ENCODE data around the gene SEMA5B. TPM values are rescaled to one million over a fixed set of nuclear protein-coding genes. Genes with fewer than 3 reads are reported as not detected.

The SEMA5B gene
- polyA plus RNA-seq, 3 donors from 2014 or later, result not detected

- DNase-seq, result no peak
- no peaks in the 10 kb centered on the region for H3K4me1 Mint-ChIP-seq
- peaks cover 0 to 2% (median 0%) of the 10 kb centered on the region in 6 donors for H3K9me3 Mint-ChIP-seq
- H3K4me3 Mint-ChIP-seq, result no peak overlapping the region
- no peaks in the 10 kb centered on the region for H3K36me3 Mint-ChIP-seq
- H3K27ac Mint-ChIP-seq, result no peak overlapping the region
- H3K27me3 Mint-ChIP-seq (ENCODE audit: low read depth in 3 of 3), result peaks cover 1 to 8% (median 8%) of the 10 kb centered on the region in 3 donors
These were observed 95.9 kb downstream of the SEMA5B start for GRCh38 chr3:122931636-122932035.

DNA sequence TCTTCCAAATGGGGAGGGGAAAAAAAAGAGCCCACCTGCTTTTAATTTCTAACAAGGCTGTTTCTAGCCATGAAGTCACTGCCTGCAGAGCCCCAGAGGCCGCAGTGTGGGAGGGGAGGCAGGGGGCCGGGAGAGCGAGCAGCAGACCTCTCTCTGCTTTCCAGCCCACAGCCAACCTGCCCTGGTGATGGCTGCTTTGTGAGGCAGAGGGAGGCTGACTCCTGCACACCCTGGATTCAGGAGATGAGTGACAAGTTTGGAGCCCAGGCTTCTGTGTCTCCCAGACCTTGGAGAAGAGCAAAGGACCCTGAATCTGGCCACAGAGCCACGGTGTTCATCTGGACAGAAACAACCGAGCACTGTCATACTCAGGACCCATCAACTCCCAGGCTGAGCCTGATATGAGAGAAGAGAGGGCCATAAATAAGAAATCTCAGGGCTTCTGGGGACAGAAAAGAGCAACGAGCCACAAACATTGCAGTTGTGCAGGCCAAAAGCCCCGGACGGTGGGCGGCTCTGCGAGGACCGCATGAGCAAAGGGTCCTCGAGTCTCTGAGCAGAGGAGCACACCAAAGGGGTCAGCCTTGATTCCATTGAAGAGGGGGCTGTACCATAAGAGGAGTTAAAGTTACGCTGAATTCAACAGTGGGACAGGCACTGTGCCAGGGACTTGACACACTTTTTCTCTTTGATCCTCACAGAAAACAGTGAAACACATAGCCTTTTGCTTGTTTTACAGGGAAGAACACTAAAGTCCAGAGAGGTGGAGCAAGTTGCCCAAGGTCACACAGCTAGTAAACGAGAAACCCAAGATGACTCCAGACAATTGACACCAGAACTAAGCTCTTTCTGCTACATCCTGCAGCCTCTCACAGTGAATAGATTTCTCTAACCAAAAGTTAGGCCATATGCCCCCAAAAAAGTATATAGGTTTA, 97.2 kb downstream of the SEMA5B start:
- Mint-ChIP-seq H3K9me3 (peaks cover 0 to 2% (median 0%) of the 10 kb centered on the region in 6 donors), H3K4me1 (no peaks in the 10 kb centered on the region), H3K4me3 (no peak overlapping the region), H3K27ac (no peak overlapping the region), H3K36me3 (no peaks in the 10 kb centered on the region), H3K27me3 (ENCODE audit: low read depth in 3 of 3) (peaks cover 1 to 8% (median 4%) of the 10 kb centered on the region in 3 donors)
- no peak for DNase-seq

DNA sequence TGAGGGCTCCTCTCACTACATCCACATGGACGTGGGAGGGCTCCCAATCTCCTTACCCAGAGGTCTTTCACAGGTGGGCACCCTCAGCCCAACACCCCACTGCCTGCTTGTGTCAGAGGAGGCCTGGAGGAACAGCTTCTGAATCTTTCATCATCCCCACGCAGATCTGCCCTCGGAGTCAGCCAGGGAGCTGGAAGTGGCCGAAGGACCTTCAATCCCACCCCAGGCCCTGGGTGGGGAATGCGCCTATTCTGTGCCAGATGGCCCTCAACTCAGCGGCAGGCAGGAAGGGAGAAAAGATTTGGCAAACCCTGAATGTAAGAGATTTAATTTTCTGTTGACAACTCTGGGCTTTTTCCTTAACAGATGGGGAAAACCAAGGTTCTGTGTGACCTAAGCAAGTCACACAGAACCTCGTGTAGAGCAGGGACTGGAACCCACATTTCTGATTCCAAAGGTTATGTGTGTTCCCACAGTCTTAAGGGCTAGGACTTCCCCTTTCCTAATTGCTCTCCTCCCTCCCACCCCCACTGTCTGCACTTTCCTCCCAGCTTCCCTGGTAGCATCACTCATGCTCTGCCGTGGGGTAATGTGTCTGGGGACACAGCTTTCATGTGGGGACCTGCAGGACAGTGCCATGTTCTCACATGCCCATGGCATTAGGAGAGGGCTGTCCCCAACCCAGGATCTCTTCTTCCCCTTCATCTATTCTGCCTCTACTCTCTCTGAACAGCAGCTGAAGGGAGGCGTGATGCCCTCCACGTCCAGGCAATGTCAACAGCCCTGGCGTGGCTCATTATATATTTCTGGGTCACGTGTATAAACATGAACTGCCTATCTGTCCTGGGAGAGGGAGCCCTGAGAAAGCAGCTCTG, 98.1 kb downstream of the SEMA5B start:
- H3K4me1 Mint-ChIP-seq, result no peaks in the 10 kb centered on the region
- DNase-seq, result no peak
- no peaks in the 10 kb centered on the region for H3K36me3 Mint-ChIP-seq
- no peak overlapping the region for H3K4me3 Mint-ChIP-seq
- peaks cover 1 to 8% (median 4%) of the 10 kb centered on the region in 3 donors for H3K27me3 Mint-ChIP-seq (ENCODE audit: low read depth in 3 of 3)
- H3K9me3 Mint-ChIP-seq, result peaks cover 0 to 2% (median 0%) of the 10 kb centered on the region in 6 donors
- H3K27ac Mint-ChIP-seq, result no peak overlapping the region

GRCh38 chr3:122928396-122929187, 99.0 kb downstream of the SEMA5B start:
- H3K36me3 Mint-ChIP-seq, result no peaks in the 10 kb centered on the region
- DNase-seq, result no peak
- H3K4me3 Mint-ChIP-seq, result no peak overlapping the region
- peaks cover 1 to 8% (median 4%) of the 10 kb centered on the region in 3 donors for H3K27me3 Mint-ChIP-seq (ENCODE audit: low read depth in 3 of 3)
- H3K27ac Mint-ChIP-seq, result no peak overlapping the region
- no peaks in the 10 kb centered on the region for H3K4me1 Mint-ChIP-seq
- peaks cover 0 to 2% (median 0%) of the 10 kb centered on the region in 6 donors for H3K9me3 Mint-ChIP-seq

DNA sequence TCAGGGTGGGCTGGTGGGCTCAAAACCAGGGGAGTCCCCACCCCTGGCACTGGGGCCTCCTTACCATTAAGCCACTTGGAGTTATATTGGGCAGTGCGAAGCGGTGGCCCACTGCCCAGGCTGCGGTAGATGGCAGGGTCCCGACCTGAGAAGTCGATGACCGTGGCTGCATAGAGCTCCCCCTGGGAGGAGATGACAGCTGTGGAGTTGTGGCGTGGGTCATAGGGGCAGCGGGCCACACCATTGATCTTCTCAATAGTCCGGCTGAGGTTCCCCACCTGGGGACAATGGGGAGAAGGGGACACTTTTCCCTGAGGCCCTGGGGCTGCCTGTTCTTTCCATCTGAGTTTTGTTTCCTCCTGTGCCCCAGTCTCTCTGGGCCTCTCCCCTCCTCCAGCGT, 99.8 kb downstream of the SEMA5B start:
- Mint-ChIP-seq H3K27ac (no peak overlapping the region), H3K27me3 (ENCODE audit: low read depth in 3 of 3) (peaks cover 1 to 7% (median 2%) of the 10 kb centered on the region in 3 donors)
- no peak for DNase-seq

GRCh38 chr3:122926811-122927210, 100.8 kb downstream of the SEMA5B start:
- no peak for DNase-seq
- no peak overlapping the region for H3K4me3 Mint-ChIP-seq
- H3K9me3 Mint-ChIP-seq, result no peaks in the 10 kb centered on the region
- peaks cover 0 to 6% of the 10 kb centered on the region in 2 donors for H3K4me1 Mint-ChIP-seq
- H3K36me3 Mint-ChIP-seq, result no peaks in the 10 kb centered on the region
- H3K27me3 Mint-ChIP-seq (ENCODE audit: low read depth in 3 of 3), result peaks cover 1 to 8% (median 4%) of the 10 kb centered on the region in 3 donors
- H3K27ac Mint-ChIP-seq, result no peak overlapping the region

More for the DNA sequence above, 99.8 kb downstream of the SEMA5B start:
- Mint-ChIP-seq H3K4me1 (peaks cover 0 to 2% of the 10 kb centered on the region in 2 donors), H3K9me3 (no peaks in the 10 kb centered on the region), H3K36me3 (no peaks in the 10 kb centered on the region), H3K4me3 (no peak overlapping the region)

DNA sequence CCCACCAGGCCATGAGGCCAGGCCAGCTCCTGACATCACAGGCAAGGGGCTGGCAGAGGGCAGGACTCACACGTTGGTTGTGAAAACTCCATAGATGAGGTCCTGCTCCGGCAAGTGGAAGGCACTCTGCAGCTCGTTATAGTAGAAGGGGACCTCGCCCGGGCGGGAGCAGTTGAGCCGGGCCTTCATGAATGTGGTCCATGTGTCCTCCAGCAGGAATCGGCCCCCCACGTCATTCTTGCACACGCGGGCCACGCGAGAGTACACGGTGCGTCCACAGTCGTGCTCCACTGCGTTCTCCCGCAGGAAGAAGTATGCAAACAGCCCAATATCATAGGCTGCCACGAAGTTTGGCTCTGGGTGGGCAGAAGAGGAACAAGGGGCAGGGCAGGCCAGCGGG, 101.2 kb downstream of the SEMA5B start:
- no peaks in the 10 kb centered on the region for H3K9me3 Mint-ChIP-seq
- H3K4me1 Mint-ChIP-seq, result peaks cover 0 to 6% of the 10 kb centered on the region in 2 donors
- no peak overlapping the region for H3K27ac Mint-ChIP-seq
- peaks cover 1 to 8% (median 4%) of the 10 kb centered on the region in 3 donors for H3K27me3 Mint-ChIP-seq (ENCODE audit: low read depth in 3 of 3)
- no peak for DNase-seq
- H3K36me3 Mint-ChIP-seq, result no peaks in the 10 kb centered on the region
- no peak overlapping the region for H3K4me3 Mint-ChIP-seq

DNA sequence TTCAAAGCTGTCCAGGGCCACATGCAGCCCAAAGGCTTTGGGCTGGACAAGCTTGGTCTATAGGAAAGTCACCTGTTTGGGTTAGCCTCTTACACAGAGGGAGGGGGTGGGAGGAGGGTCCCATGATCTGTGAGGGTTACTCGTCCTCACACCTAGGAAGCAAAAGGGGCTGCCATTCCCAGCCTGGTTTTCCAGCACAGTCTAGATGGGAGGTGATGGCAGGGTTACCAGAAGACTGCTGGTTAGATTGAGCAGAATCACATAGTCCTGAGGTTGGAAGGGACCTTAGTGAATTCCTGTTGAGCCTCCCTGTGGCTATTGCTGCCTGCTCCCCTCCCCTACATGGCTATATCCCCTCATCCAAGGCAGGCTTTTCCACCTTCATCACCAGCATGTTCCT, 101.8 kb downstream of the SEMA5B start:
- H3K4me1 Mint-ChIP-seq, result peaks cover 0 to 6% of the 10 kb centered on the region in 2 donors
- H3K27ac Mint-ChIP-seq, result no peak overlapping the region
- H3K36me3 Mint-ChIP-seq, result no peaks in the 10 kb centered on the region
- no peaks in the 10 kb centered on the region for H3K9me3 Mint-ChIP-seq
- H3K27me3 Mint-ChIP-seq (ENCODE audit: low read depth in 3 of 3), result peaks cover 1 to 8% (median 2%) of the 10 kb centered on the region in 3 donors
- no peak for DNase-seq
- H3K4me3 Mint-ChIP-seq, result no peak overlapping the region

GRCh38 chr3:122924056-122924455, 103.5 kb downstream of the SEMA5B start:
- Mint-ChIP-seq H3K4me3 (no peak overlapping the region), H3K27ac (no peak overlapping the region), H3K36me3 (no peaks in the 10 kb centered on the region), H3K27me3 (ENCODE audit: low read depth in 3 of 3) (peaks cover 1 to 8% (median 5%) of the 10 kb centered on the region in 3 donors), H3K9me3 (no peaks in the 10 kb centered on the region), H3K4me1 (peaks cover 0 to 6% of the 10 kb centered on the region in 2 donors)
- DNase-seq, result no peak

- Mint-ChIP-seq H3K9me3 (no peaks in the 10 kb centered on the region), H3K4me1 (peaks cover 0 to 6% of the 10 kb centered on the region in 2 donors)
These were observed 104.0 kb downstream of the SEMA5B start for GRCh38 chr3:122923611-122924010.

GRCh38 chr3:122921791-122922651, 105.5 kb downstream of the SEMA5B start:
- no peaks in the 10 kb centered on the region for H3K9me3 Mint-ChIP-seq
- DNase-seq, result no peak
- H3K27ac Mint-ChIP-seq, result no peak overlapping the region
- H3K27me3 Mint-ChIP-seq (ENCODE audit: low read depth in 3 of 3), result peaks cover 0 to 8% (median 1%) of the 10 kb centered on the region in 3 donors
- no peak overlapping the region for H3K4me3 Mint-ChIP-seq
- peaks cover 0 to 6% of the 10 kb centered on the region in 2 donors for H3K4me1 Mint-ChIP-seq
- H3K36me3 Mint-ChIP-seq, result no peaks in the 10 kb centered on the region

More at GRCh38 chr3:122923611-122924010, 104.0 kb downstream of the SEMA5B start:
- H3K4me3 Mint-ChIP-seq, result no peak overlapping the region
- H3K36me3 Mint-ChIP-seq, result no peaks in the 10 kb centered on the region
- no peak for DNase-seq
- peaks cover under 1 to 8% (median 5%) of the 10 kb centered on the region in 3 donors for H3K27me3 Mint-ChIP-seq (ENCODE audit: low read depth in 3 of 3)
- no peak overlapping the region for H3K27ac Mint-ChIP-seq

DNA sequence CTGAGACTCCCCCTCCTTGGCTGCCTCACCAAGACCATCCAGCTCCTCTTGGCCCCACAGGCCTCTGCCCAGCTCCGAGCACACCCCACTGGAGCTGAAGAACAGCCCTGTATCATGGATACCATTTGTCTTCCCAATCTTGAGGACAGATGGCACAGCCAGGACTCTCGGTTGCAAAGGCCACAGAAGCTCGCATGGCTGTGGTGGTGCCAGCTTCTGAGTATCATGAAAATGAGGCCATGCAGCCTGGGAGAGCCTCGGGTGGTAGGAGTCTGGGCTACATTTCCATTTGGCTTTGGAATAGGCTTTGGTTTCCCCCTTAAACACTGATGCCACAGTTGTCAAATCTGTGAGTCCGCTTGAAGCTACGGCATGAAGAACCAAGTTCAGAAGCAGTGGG, 106.6 kb downstream of the SEMA5B start:
- no peak overlapping the region for H3K27ac Mint-ChIP-seq
- no peaks in the 10 kb centered on the region for H3K36me3 Mint-ChIP-seq
- DNase-seq, result no peak
- H3K4me3 Mint-ChIP-seq, result no peak overlapping the region
- peaks cover 0 to 8% (median 1%) of the 10 kb centered on the region in 3 donors for H3K27me3 Mint-ChIP-seq (ENCODE audit: low read depth in 3 of 3)
- peaks cover 0 to 6% of the 10 kb centered on the region in 2 donors for H3K4me1 Mint-ChIP-seq
- H3K9me3 Mint-ChIP-seq, result no peaks in the 10 kb centered on the region

Data from immature natural killer cell (primary cell).